Uterus (tissue), 2 donors: ENCODE data around the gene PIAS1.

Source experiments
- CTCF ChIP-seq, 4 experiments: fragments of 200-600 bp in 2 of 4; fragments of 450-650 bp in 2 of 4; sonication (generic) in 2 of 4; IDR thresholded peaks; one replicate each; pipeline ENCODE4 v1.5.1; 2016 to 2019; ENCODE audit warnings: antibody characterized with exemption in 4 of 4, mild to moderate bottlenecking in 2 of 4, moderate library complexity in 1 of 4
- POLR2A ChIP-seq, 2 donors: fragments of 450-650 bp; IDR thresholded peaks; one replicate each; pipeline ENCODE4 v1.6.1; 2016; ENCODE audit warnings: antibody characterized with exemption in 2 of 2, mild to moderate bottlenecking in 1 of 2, moderate library complexity in 1 of 2

- no peak for TF ChIP-seq CTCF (IDR thresholded peaks at IDR 0.05)
- TF ChIP-seq POLR2A (IDR thresholded peaks at IDR 0.05) = no peak
Measured at GRCh38 chr15:68199340-68199739, 145.2 kb downstream of the PIAS1 start.
